HG02885 (cell line): ENCODE results near the gene HS1BP3.

Source experiments
- ATAC-seq: cut with Tn5 transposase; IDR thresholded peaks from one replicate; pipeline ENCODE4 v1.9.1; 2021; ENCODE audit warnings: mild to moderate bottlenecking; ENCODE audit not compliant: unreplicated experiment, poor library complexity

HS1BP3 gene

DNA sequence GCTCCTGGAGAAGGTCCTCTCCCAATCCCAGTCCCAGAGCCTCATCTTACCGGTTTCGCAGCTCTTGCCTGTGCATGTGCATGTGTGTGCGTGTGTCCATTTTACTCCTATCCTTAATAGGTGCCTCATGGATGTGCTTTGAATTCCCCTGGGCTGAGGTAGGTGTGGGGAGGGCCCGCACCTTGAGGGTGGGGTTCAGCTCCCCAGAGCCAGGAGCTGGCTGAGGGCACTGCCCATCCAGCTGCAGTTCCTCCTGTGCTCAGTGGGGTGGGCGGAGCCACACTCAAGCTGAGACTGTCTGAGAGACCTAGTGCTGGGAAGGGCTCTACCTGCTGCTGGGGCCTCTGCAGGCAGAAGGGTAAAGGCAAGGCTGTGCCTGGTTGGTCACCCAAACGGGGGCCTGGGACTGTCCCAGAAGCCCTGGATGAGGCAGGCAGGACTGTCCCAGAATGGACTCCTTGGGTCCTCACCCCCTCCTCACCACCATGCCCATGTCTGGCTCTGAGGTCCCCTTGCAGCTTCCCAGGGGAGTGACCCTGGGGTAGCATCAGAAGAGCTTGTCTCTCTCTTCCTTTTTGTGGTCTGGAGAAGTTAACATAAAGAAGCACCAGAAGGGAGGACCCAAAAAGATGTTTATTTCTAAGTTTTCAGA is 24.9 kb upstream of the HS1BP3 start:
- peak; percentile 61 for ATAC-seq

DNA sequence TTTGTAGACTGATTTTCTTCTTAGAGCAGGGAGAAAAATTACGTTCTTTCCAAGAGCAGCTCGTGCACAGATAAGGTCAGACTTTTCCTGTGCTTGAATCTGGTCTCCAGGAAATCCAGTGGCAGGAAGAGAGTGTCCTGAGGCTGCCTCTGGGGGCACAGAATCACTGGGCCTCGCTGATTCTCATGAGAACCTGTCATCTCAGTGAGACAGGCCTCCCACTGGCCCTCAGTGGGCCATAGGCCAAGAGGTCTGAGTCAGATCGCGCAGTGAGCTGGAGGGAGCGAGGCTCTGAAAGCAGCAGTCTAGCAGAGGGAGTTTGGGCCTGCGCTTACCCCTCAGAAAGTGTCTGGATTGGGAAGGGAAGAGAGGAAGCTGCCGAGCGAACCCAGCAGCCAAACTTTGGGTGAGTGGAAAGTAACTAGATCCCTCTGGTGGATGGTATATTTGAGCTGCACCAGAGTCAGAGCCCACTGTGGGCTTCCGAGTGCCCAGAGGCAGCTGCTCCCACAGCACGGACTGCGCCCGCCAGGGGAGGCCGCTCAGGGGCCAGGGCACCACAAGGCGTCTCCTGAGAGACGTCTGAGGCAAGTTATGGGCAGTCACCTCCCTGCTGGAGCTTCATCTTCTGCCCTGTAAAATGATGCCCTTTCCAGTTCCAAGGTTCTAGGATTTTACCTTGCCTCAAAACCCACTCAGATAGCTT is 24.2 kb upstream of the HS1BP3 start:
- no peak for ATAC-seq

GRCh38 chr2:20674309-20674965 is 23.5 kb upstream of the HS1BP3 start:
- no peak for ATAC-seq

DNA sequence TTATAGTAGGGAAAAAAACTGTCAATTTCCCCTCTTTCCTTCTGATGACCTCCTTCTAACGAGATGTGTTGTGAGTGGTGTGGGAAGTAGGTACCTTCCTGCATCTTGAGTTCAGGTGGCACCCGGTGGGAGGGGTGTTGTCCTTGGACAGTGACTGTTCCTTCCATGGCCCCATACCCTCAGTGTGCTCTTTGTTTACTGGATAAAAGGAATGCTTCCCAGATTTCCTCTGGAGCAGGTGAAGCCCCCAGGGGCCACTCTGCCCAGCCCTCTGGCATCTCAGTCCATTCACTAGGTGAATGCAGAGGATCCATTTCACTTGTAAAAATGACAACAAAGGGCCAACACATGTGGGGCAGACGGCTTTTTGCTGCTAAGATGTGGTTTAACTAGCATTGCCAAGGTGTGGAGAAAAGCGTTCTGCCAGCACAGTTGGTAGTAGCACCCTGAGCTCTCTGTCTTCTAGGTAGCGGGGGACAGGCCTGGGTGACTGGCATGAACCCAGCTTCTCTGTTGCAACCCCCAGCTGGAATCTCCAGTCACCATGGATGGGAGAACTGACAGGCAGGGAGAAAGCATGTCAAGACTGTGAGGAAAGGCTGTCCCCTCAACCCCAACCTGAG is 22.9 kb upstream of the HS1BP3 start:
- ATAC-seq = no peak

DNA sequence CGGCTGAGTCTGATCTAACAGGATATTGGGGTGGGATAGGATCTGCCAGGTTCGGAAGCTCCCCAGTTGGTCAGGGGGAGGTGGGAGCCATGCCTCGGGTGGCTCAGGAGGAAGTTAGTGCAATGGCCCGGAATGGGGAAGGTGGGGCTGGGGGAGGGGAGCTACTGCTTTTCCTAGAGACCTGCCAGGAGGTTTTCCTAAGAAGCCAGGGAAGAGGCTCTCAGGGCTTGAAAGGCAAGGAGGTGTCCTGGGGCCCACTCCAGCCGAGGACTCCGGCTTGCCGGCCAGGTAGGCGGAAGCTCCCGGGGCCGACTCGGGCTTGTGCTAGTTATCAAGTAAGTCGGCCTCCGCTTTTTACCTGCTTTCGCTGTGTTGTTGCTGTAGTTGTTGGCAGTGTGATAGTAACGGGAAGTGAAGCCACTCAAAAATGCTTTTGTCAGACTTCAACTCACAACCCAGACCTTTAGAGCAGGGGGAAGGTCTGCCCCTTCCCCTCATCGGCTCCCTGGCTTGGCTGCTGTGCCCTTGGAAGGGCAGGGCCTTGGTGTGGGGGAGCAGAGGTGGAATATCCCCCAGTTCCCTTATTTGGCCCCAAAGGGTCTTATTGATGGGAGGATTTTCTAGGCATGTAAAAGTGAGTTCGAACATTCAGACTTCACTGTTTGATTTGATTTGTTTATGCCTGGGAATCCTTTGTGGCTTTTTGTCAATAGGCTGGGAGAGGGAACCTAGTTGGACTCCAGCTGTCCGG is 21.5 kb upstream of the HS1BP3 start:
- ATAC-seq = no peak

DNA sequence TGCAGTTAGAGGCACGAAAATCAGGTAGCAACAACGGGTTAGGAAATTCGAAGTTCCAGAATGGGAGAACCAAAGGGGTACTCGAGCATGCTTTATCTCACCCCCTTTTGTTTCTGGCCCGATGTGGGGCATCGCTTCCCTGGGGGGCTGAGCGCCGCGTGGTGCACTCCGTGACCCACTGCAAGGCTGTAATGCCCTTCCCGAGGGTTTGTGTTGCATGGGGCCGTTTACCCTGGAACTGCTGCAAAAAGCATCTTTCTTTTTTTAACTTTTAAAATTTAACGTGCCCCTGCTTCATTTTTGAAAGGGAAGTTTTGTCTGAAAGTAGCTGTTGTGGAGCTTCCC is 20.8 kb upstream of the HS1BP3 start:
- ATAC-seq = no peak

DNA sequence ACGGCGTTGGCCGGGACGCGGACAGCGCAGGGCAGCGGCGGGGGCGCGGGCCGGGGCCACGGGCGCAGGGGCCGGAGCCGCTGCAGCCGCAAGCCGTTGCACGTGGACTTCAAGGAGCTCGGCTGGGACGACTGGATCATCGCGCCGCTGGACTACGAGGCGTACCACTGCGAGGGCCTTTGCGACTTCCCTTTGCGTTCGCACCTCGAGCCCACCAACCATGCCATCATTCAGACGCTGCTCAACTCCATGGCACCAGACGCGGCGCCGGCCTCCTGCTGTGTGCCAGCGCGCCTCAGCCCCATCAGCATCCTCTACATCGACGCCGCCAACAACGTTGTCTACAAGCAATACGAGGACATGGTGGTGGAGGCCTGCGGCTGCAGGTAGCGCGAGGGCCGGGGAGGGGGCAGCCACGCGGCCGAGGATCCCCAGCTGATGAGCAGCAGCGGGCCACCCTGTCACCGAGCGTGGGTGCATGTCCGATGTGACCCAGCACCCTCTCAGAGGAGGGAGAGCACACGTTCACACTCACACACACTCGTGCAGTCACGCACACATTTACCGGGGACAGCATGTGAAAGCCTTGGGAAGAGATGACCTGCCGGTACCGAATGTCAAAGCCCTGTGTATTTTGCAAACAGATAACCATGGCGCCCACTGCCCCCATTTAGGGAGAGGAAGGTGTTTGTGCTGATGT is 20.3 kb upstream of the HS1BP3 start:
- ATAC-seq = no peak

DNA sequence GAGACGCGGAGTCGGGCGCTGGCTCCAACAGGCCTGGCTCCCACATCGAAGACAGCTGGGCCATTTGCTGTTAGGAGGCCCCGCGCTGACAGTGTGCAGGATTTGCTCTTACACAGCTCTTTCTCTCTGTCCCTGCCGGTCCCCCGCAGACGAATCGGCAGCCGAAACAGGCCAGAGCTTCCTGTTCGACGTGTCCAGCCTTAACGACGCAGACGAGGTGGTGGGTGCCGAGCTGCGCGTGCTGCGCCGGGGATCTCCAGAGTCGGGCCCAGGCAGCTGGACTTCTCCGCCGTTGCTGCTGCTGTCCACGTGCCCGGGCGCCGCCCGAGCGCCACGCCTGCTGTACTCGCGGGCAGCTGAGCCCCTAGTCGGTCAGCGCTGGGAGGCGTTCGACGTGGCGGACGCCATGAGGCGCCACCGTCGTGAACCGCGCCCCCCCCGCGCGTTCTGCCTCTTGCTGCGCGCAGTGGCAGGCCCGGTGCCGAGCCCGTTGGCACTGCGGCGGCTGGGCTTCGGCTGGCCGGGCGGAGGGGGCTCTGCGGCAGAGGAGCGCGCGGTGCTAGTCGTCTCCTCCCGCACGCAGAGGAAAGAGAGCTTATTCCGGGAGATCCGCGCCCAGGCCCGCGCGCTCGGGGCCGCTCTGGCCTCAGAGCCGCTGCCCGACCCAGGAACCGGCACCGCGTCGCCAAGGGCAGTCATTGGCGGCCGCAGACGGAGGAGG is 19.6 kb upstream of the HS1BP3 start:
- no peak for ATAC-seq

GRCh38 chr2:20669562-20670314 is 18.8 kb upstream of the HS1BP3 start:
- no peak for ATAC-seq

- ATAC-seq = no peak
Measured at GRCh38 chr2:20668871-20669475, 18.1 kb upstream of the HS1BP3 start.

DNA sequence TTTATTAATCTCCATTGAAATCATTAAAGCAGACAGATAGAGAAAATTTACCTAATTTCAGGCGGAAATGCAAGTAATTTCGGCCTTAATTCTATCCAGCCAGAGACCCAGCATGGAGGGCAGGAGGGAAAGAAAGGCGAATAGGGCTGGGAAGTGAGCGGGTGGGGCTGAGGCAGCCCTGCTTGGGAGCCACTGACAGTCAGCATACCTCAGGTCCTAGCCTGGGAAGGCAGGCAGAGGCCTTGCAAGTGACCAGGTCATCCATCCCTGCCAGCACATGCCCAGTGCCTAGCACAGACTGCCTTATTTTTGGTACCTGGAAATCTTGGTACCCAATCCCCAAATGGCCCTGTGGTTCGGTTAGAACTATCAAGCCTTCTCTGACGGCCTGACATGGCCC is 17.6 kb upstream of the HS1BP3 start:
- no peak for ATAC-seq

DNA sequence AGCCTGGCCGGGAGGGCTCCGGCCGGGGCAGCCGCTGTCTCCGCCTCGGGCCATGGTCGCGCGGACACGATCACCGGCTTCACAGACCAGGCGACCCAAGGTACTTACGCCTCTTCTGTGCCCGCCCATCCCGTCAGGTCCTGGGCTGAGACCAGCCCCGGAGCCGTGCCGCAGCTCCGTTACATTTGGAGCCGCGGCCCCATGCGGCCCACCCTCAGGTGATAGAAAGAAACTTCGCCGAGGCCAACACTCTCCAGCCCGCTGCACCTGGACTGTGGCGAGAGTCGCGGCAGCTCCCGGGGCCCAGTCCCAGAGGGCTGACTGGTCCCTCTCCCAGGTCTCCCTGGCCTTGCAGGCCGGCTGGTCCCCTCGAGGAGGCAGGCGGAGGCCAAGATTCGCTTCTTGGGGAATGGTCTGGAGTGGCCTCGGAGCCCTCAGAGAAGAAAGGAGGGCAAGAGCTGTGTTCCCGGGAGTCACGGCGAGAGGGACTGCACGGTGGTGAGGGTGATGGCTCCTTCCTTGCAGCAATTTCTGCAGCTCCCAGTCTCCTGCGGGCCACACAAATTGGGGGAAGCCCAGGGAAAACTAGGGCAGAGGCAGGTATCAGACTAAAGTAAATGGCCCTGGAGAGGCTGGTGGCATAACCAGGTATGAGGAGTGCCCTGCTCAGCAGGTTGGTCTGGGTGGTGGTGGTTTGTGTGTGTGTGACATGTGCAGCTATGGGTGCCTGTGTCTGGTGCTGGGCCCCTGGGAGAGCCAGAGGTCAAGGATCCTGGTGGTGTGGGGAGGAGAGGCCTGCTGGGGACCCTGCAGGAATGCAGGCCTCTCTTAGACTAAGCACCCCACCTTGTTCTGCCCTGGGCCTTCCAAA is 16.9 kb upstream of the HS1BP3 start:
- ATAC-seq = peak; percentile 29

GRCh38 chr2:20667151-20667530 is 16.2 kb upstream of the HS1BP3 start:
- peak; percentile 43 for ATAC-seq

DNA sequence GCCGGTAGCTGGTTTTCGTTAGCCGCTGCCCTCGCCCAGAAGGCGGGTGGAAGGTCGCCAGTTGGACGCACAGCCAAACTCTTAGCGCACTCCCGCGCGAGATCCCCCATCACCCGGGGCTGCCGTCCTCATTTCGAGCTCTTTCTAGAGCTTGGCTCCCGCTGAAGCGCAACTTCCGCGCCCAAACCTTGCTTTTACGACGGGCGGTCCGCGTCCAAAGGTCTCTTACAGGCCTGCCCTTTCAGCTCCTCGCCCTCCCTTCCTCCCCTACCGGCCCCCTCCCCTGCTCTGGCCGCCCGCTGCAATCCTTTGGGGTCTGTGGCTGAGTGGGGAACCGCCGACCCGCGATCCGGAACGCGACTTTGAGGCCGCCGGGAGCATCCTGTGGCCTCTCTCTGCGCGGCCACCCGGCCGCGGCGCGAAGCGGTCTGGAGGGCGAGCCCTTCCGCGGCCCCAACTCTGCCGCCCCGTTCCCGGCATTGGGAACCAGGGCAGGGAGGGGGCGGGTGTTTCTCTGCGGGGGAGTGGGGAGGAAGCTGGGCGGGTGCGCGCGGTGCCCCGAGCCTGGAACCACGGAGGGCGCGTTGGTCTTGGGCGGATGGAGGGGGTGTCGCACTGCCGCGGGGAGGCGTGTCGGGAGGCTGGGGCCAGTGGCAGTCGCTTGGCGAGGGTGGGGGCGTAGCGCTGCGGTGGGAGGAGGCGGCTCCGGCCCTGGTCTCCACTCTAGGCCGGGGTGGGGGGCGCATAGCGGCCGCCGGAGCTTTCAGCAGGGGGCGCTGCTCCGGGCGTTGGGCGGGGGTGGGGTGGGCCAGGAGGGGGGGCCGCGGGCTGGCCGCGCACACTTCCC is 15.6 kb upstream of the HS1BP3 start, which contains the start of gene GDF7:
GDF7 (plus strand) TSS at position 841 of the 847 bp plus-strand sequence. CDS start 96 bp downstream, outside the sequence.
- ATAC-seq = peak; percentile 36

GRCh38 chr2:20666005-20666303 is 15.1 kb upstream of the HS1BP3 start:
- peak; percentile 8 for ATAC-seq

- ATAC-seq = no peak
Measured at GRCh38 chr2:20665243-20666004, 14.5 kb upstream of the HS1BP3 start.
